Spleen (tissue), 3 donors: Measurements from ENCODE around the gene ATP6AP2.

Source experiments
- POLR2A ChIP-seq, 3 donors: fragments of 450-650 bp; IDR thresholded peaks; one replicate each; pipeline ENCODE4 v1.5.1; 2017; ENCODE audit warnings: antibody characterized with exemption in 3 of 3, mild to moderate bottlenecking in 1 of 3
- POLR2AphosphoS5 ChIP-seq, 3 donors: sonication (generic); formaldehyde crosslinking; IDR thresholded peaks; one replicate each; pipeline ENCODE4 v1.5.1; 2017; ENCODE audit warnings: antibody characterized with exemption in 3 of 3

- TF ChIP-seq POLR2AphosphoS5 (IDR thresholded peaks at IDR 0.05), result no peak
- TF ChIP-seq POLR2A (IDR thresholded peaks at IDR 0.05), result no peak
These were observed 658 bp downstream of the ATP6AP2 start for GRCh38 chrX:40581336-40581920.
